Measurements from ENCODE around the gene GRHPR. TPM values are rescaled to one million over a fixed set of nuclear protein-coding genes. Genes with fewer than 3 reads are reported as not detected.

GRHPR gene
- total RNA-seq, 4 donors from 2014 or later: 132 to 156 (median 141) TPM

DNA sequence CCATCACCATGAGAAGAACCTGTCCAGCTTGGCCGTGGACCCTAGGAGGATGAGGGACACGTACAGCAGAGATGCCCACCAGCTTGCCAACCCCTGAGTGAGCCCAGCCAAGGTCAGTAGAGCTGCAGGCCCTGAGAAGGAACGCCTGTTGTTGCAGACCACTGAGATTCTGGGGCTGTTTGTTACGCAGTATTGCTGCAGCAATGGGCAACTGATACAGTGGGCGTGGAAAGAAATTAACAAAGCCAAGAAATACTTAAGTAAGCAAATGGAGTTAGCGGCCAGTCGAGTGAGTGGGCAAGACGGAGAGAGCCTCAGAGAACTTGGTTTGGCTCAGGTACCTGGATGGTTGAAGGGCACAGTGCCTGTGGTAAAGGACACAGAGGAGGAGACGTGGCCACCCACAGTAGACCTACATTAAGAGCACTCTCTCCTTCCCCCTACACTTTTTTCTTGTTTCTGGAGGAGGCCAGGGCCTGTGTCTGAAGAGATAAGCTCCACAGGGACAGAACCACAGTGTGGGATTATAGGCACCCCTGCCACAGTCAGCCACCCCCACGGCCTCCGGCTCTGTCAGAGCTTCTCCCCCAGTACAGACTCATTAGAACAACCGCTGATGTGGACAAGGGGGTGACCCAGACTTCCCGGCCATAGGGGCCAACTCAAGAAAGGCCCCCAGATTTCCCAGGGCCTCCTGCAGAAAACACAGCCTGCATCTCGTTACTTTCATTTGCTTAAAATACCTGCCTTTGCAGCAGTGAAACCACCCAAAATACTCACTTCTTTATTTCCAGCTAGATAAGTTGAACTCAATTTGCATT is 40.1 kb upstream of the GRHPR start:
- TF ChIP-seq, protein P1, sequence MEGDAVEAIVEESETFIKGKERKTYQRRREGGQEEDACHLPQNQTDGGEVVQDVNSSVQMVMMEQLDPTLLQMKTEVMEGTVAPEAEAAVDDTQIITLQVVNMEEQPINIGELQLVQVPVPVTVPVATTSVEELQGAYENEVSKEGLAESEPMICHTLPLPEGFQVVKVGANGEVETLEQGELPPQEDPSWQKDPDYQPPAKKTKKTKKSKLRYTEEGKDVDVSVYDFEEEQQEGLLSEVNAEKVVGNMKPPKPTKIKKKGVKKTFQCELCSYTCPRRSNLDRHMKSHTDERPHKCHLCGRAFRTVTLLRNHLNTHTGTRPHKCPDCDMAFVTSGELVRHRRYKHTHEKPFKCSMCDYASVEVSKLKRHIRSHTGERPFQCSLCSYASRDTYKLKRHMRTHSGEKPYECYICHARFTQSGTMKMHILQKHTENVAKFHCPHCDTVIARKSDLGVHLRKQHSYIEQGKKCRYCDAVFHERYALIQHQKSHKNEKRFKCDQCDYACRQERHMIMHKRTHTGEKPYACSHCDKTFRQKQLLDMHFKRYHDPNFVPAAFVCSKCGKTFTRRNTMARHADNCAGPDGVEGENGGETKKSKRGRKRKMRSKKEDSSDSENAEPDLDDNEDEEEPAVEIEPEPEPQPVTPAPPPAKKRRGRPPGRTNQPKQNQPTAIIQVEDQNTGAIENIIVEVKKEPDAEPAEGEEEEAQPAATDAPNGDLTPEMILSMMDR (IDR thresholded peaks at IDR 0.05): no peak
- no peak for TF ChIP-seq POLR2A (IDR thresholded peaks at IDR 0.05)
- no peak for TF ChIP-seq EP300 (IDR thresholded peaks at IDR 0.05)
- no peak for TF ChIP-seq POLR2AphosphoS5 (IDR thresholded peaks at IDR 0.05)
- Histone ChIP-seq H3K27ac (no peak overlapping the region), H3K4me3 (no peak overlapping the region), H3K36me3 (no peaks in the 10 kb centered on the region), H3K27me3 (no peaks in the 10 kb centered on the region), H3K9me3 (no peaks in the 10 kb centered on the region), H3K4me1 (no peaks in the 10 kb centered on the region)
- WGBS: 94% methylated on average over 14 of the region's 14 CpGs
- no peak for DNase-seq (ENCODE audit: low spot score in 2 of 2)

GRCh38 chr9:37382982-37383357 is 39.5 kb upstream of the GRHPR start:
- no peaks in the 10 kb centered on the region for H3K36me3 ChIP-seq
- no peaks in the 10 kb centered on the region for H3K27me3 ChIP-seq
- DNase-seq (ENCODE audit: low spot score in 2 of 2): no peak
- WGBS: 70% methylated on average over 5 of the region's 5 CpGs
- TF ChIP-seq, protein P1 (IDR thresholded peaks at IDR 0.05): no peak
- no peak for TF ChIP-seq POLR2A (IDR thresholded peaks at IDR 0.05)
- no peak for TF ChIP-seq POLR2AphosphoS5 (IDR thresholded peaks at IDR 0.05)
- TF ChIP-seq EP300 (IDR thresholded peaks at IDR 0.05): no peak
- H3K4me3 ChIP-seq: no peak overlapping the region
- no peaks in the 10 kb centered on the region for H3K4me1 ChIP-seq
- H3K9me3 ChIP-seq: no peaks in the 10 kb centered on the region
- no peak overlapping the region for H3K27ac ChIP-seq

GRCh38 chr9:37383393-37383792 is 39.1 kb upstream of the GRHPR start:
- Histone ChIP-seq H3K9me3 (no peaks in the 10 kb centered on the region), H3K36me3 (no peaks in the 10 kb centered on the region), H3K4me3 (no peak overlapping the region), H3K4me1 (no peaks in the 10 kb centered on the region), H3K27ac (no peak overlapping the region), H3K27me3 (no peaks in the 10 kb centered on the region)
- no peak for DNase-seq (ENCODE audit: low spot score in 2 of 2)
- TF ChIP-seq POLR2AphosphoS5 (IDR thresholded peaks at IDR 0.05) (no peak), EP300 (IDR thresholded peaks at IDR 0.05) (no peak), POLR2A (IDR thresholded peaks at IDR 0.05) (no peak)
- TF ChIP-seq, protein P1 (IDR thresholded peaks at IDR 0.05): no peak
- WGBS: 63% methylated on average over 6 of the region's 6 CpGs

DNA sequence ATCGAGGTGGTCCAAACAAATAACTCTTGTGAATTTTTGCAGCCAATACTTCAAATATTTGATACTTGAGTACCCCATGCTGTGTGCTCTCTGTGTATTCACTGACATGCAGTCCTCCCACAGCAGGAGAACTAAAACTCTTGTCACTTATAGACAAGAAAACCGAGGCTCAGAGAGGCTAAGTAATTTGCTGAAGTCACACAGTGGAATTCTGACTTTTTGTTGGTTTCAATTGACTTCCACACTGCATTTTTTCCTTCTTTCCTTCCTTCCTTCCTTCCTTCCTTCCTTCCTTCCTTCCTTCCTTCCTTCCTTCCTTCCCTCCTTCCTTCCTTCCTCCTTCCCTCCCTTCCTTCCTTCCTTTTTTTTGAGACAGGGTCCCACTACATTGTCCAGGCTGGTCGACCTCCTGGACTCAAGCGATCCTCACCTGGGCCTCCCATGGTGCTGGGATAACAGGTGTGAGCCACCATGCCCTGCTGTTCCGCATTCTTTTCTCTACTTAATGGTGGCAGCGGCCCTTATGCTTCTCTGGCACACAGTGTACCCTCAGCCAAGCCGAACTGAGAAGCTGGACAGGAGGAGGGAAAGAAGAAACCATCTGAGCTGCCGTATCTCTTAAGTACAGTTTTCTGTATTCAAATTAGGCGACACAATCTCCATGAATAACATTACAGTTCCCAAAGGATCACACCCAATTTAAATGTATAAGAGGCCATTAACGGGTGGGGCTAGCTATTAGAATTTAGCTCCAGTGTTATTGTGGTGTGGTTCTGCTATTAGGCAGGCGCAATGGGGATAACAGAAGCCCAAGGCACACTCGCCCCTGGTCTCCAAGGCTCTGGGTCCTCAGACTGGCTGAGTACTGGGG is 38.4 kb upstream of the GRHPR start:
- Histone ChIP-seq H3K4me3 (no peak overlapping the region), H3K36me3 (no peaks in the 10 kb centered on the region), H3K27me3 (no peaks in the 10 kb centered on the region), H3K27ac (no peak overlapping the region), H3K4me1 (no peaks in the 10 kb centered on the region), H3K9me3 (no peaks in the 10 kb centered on the region)
- no peak for DNase-seq (ENCODE audit: low spot score in 2 of 2)
- 90% methylated on average over 12 of the region's 12 CpGs for WGBS
- TF ChIP-seq, protein P1 (IDR thresholded peaks at IDR 0.05): no peak
- no peak for TF ChIP-seq EP300 (IDR thresholded peaks at IDR 0.05)
- no peak for TF ChIP-seq POLR2A (IDR thresholded peaks at IDR 0.05)
- TF ChIP-seq POLR2AphosphoS5 (IDR thresholded peaks at IDR 0.05): no peak

DNA sequence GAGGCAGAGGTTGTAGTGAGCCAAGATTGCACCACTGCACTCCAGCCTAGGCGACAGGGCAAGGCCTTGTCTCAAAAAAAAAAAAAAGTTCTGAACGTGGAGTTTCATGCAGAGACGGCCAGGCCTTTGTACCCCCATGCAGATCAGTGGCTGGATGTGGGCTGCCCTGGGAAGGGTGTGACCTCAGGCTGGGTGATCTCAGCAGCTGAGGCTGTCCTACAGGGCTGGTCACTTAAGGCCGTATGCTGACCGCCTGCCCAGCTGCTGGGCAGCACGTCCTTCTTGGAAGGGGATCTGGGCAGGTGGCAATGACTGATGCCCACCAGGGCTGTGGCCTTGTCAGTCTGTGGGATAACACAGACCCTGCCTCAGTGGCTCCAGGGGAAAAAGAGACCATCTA is 37.2 kb upstream of the GRHPR start:
- H3K4me3 ChIP-seq: no peak overlapping the region
- no peaks in the 10 kb centered on the region for H3K27me3 ChIP-seq
- no peaks in the 10 kb centered on the region for H3K9me3 ChIP-seq
- H3K27ac ChIP-seq: no peak overlapping the region
- 94% methylated on average over 6 of the region's 6 CpGs for WGBS
- no peaks in the 10 kb centered on the region for H3K4me1 ChIP-seq
- TF ChIP-seq EP300 (IDR thresholded peaks at IDR 0.05) (no peak), POLR2A (IDR thresholded peaks at IDR 0.05) (no peak), POLR2AphosphoS5 (IDR thresholded peaks at IDR 0.05) (no peak)
- TF ChIP-seq, protein P1 (IDR thresholded peaks at IDR 0.05): no peak
- no peaks in the 10 kb centered on the region for H3K36me3 ChIP-seq
- no peak for DNase-seq (ENCODE audit: low spot score in 2 of 2)

Measured in suprapubic skin (tissue), 4 donors.